Gastroesophageal sphincter (tissue), 2 donors: ENCODE measurements around the gene BCLAF1.

Experiments used
- EP300 ChIP-seq: sonication (generic); formaldehyde crosslinking; IDR thresholded peaks from one replicate; pipeline ENCODE4 v1.6.1; 2017; ENCODE audit warnings: antibody characterized with exemption, mild to moderate bottlenecking
- POLR2A ChIP-seq, 2 donors: fragments of 450-650 bp; IDR thresholded peaks; one replicate each; pipeline ENCODE4 v1.6.1; 2017; ENCODE audit warnings: antibody characterized with exemption in 2 of 2, mild to moderate bottlenecking in 2 of 2, moderate library complexity in 1 of 2
- POLR2AphosphoS5 ChIP-seq: sonication (generic); formaldehyde crosslinking; IDR thresholded peaks from one replicate; pipeline ENCODE4 v1.6.1; 2017; ENCODE audit warnings: antibody characterized with exemption

DNA sequence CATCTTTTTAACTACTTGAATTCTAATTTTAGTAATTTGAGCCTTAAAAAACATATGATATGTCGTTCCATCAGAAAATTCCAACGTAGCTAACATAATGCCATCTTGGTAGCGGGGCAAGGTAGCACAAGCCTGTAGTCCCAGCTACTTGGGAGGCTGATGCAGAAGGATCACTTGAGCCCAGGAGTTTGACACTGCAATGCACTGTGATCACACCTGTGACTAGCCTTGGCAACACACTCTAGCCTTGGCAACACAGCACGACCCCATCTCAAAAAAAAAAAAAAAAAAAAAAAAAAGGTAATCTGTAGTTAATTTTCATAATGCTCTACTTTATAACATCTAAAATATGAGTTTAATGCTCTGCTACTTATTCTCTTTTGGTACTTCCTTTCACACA lies 6.7 kb downstream of the BCLAF1 start:
- TF ChIP-seq POLR2AphosphoS5 (no peak), POLR2A (IDR thresholded peaks at IDR 0.05) (no peak), EP300 (no peak)
